MM.1S (cell line): ENCODE results near the gene HDAC1.

ENCODE experiments used
- DNase-seq: peaks from one replicate; pipeline ENCODE4 v3.0.0-alpha.2; 2015
- H2AFZ ChIP-seq: fragments of 300-600 bp; sonication (generic); 2 replicates; pipeline ENCODE4 v1.6.0; 2016; ENCODE audit warnings: antibody characterized with exemption, low read length
- H3F3A ChIP-seq: fragments of 300-600 bp; sonication (generic); 2 replicates; pipeline ENCODE4 v1.6.1; 2016; ENCODE audit warnings: mild to moderate bottlenecking, antibody characterized with exemption, low read length, moderate library complexity, mixed read lengths; ENCODE audit not compliant: insufficient read depth
- H3K27ac ChIP-seq: fragments of 300-600 bp; sonication (generic); 2 replicates; pipeline ENCODE4 v1.5.1; 2016; ENCODE audit warnings: mild to moderate bottlenecking, low read length
- H3K27me3 ChIP-seq: fragments of 300-600 bp; sonication (generic); replicated peaks from 2 replicates; pipeline ENCODE4 v1.6.0; 2016; ENCODE audit warnings: low read length; ENCODE audit not compliant: insufficient read depth
- H3K36me3 ChIP-seq: fragments of 300-600 bp; sonication (generic); replicated peaks from 2 replicates; pipeline ENCODE4 v1.6.1; 2016; ENCODE audit warnings: mild to moderate bottlenecking, low read length, mixed read lengths; ENCODE audit not compliant: insufficient read depth
- H3K4me1 ChIP-seq: fragments of 300-600 bp; sonication (generic); 2 replicates; pipeline ENCODE4 v1.6.1; 2016; ENCODE audit warnings: low read length, mixed read lengths
- H3K4me2 ChIP-seq: fragments of 300-600 bp; sonication (generic); 2 replicates; pipeline ENCODE4 v1.6.0; 2016; ENCODE audit warnings: low read depth, low read length
- H3K4me3 ChIP-seq: fragments of 300-600 bp; sonication (generic); 2 replicates; pipeline ENCODE4 v1.5.1; 2016; ENCODE audit warnings: low read length, mixed read lengths
- H3K79me2 ChIP-seq: fragments of 300-600 bp; sonication (generic); 2 replicates; pipeline ENCODE4 v1.6.1; 2016; ENCODE audit warnings: mixed run types, low read length, mixed read lengths
- H3K9ac ChIP-seq: fragments of 300-600 bp; sonication (generic); 2 replicates; pipeline ENCODE4 v1.6.1; 2016; ENCODE audit warnings: low read length, mixed read lengths
- H3K9me2 ChIP-seq: fragments of 300-600 bp; sonication (generic); replicated peaks from 2 replicates; pipeline ENCODE4 v1.6.1; 2016; ENCODE audit warnings: mild to moderate bottlenecking, low read length, mixed read lengths; ENCODE audit not compliant: insufficient read depth
- H3K9me3 ChIP-seq: fragments of 300-600 bp; sonication (generic); replicated peaks from 2 replicates; pipeline ENCODE4 v1.6.1; 2016; ENCODE audit warnings: mild to moderate bottlenecking, low read length, mixed read lengths; ENCODE audit not compliant: insufficient read depth
- H4K20me1 ChIP-seq: fragments of 300-600 bp; sonication (generic); 2 replicates; pipeline ENCODE4 v1.6.1; 2016; ENCODE audit warnings: mild to moderate bottlenecking, low read length, moderate library complexity, mixed read lengths; ENCODE audit not compliant: insufficient read depth
- EZH2 ChIP-seq: fragments of 300-600 bp; sonication (generic); optimal IDR thresholded peaks from 2 replicates; pipeline ENCODE3; 2017; ENCODE audit warnings: low read depth, mild to moderate bottlenecking, antibody characterized with exemption, low read length, mixed read lengths
- EZH2phosphoT487 ChIP-seq: fragments of 300-600 bp; sonication (generic); IDR thresholded peaks from 2 replicates; pipeline ENCODE4 v1.6.1; 2018; ENCODE audit warnings: antibody characterized with exemption, low read length
- TF ChIP-seq, protein P1 (sequence below): fragments of 300-600 bp; sonication (generic); IDR thresholded peaks from 2 replicates; pipeline ENCODE4 v1.5.1; 2016; ENCODE audit warnings: antibody characterized with exemption, low read length, mixed read lengths

HDAC1 gene

DNA sequence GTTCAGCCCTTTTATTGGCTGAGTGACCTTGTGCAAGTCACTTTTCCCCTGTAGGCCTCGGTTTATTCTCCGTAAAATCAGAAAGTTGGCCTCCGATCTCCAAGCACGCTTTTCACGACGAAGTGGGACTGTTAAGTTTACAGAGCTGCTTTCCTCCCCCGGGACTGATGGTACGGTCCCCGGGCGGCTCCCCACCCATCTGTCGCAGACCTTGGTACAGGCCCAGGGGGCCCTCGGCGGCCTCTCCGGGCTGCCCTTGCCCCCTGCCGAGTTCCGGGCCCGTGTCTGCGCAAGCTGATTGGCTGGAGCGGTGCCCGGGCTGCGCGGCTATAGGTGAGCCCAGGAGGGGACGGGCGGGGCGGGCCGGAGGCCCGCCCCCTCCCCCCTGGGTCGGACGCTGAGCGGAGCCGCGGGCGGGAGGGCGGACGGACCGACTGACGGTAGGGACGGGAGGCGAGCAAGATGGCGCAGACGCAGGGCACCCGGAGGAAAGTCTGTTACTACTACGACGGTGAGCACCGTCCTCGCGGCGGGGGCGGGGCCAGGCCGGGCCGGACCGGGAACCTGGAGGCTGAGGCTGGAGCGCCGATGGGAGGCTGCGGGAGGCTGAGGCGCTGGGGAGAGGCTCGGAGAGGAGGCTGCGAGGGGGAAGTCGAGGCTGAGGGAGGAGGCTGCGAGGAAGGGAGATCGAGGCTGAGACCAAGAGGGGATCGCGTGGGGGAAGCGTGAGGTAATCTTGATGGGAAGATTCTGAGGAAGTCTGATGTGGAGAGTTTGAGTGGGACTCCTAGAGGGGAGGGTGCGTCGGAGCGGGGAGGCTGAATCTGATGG, at the start of gene HDAC1:
TSS of gene HDAC1 (plus strand) at position 376 of the 831 bp plus-strand sequence. CDS start at position 463, 87 bp downstream.
- Histone ChIP-seq H3K9ac (peak within 1 kb of the TSS; percentile 82), H3K27me3 (no peaks in the 10 kb centered on the region), H2AFZ (peak within 1 kb of the TSS; percentile 96), H3K9me2 (no peaks in the 10 kb centered on the region), H3K9me3 (no peaks in the 10 kb centered on the region), H3K36me3 (no peaks in the 10 kb centered on the region), H3K4me2 (peak within 1 kb of the TSS; percentile 83), H3K4me3 (peak within 1 kb of the TSS; percentile 95), H4K20me1 (no peaks in the 10 kb centered on the region), H3F3A (no peaks in the 10 kb centered on the region), H3K79me2 (peaks cover 50% of the 10 kb centered on the region), H3K27ac (peak within 1 kb of the TSS; percentile 63), H3K4me1 (no peaks in the 10 kb centered on the region; the same call in 1 of the 2 replicates)
- peak; percentile 98 for DNase-seq
- TF ChIP-seq EZH2, result no peak
- TF ChIP-seq, protein P1, sequence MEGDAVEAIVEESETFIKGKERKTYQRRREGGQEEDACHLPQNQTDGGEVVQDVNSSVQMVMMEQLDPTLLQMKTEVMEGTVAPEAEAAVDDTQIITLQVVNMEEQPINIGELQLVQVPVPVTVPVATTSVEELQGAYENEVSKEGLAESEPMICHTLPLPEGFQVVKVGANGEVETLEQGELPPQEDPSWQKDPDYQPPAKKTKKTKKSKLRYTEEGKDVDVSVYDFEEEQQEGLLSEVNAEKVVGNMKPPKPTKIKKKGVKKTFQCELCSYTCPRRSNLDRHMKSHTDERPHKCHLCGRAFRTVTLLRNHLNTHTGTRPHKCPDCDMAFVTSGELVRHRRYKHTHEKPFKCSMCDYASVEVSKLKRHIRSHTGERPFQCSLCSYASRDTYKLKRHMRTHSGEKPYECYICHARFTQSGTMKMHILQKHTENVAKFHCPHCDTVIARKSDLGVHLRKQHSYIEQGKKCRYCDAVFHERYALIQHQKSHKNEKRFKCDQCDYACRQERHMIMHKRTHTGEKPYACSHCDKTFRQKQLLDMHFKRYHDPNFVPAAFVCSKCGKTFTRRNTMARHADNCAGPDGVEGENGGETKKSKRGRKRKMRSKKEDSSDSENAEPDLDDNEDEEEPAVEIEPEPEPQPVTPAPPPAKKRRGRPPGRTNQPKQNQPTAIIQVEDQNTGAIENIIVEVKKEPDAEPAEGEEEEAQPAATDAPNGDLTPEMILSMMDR, result no peak
- no peak for TF ChIP-seq EZH2phosphoT487

DNA sequence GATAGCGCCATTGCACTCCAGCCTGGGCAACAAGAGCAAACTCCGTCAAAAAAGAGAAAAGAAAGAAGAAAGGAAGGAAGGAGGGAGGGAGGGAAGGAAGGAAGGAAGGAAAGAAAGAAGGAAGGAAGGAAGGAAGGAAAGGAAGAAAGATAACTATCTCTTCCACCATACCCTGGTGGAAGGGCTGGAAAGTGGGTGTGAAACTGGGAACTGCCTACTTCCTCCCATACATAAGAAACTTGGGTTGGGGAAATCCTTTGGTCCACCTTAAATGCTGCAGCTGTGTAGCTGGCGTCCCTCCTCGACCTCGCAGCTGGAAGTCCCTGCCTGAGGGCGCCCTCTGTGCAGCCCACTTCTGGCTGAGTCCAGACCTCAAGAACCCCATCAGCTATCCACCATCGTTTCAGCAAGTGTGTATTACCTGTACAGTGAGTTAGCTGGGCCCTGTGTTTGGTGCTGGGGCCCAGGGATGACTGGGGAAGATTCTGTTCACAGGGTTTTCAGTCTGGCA, 49.5 kb upstream of the HDAC1 start:
- Histone ChIP-seq H2AFZ (no peak overlapping the region), H3K79me2 (no peaks in the 10 kb centered on the region), H3F3A (no peaks in the 10 kb centered on the region), H4K20me1 (no peaks in the 10 kb centered on the region), H3K4me1 (no peaks in the 10 kb centered on the region), H3K27me3 (no peaks in the 10 kb centered on the region), H3K9ac (no peak overlapping the region), H3K9me2 (no peaks in the 10 kb centered on the region), H3K9me3 (no peaks in the 10 kb centered on the region), H3K36me3 (no peaks in the 10 kb centered on the region), H3K4me3 (no peak overlapping the region), H3K27ac (no peak overlapping the region), H3K4me2 (no peak overlapping the region)
- DNase-seq, result no peak
- TF ChIP-seq EZH2phosphoT487 (no peak), EZH2 (no peak)
- TF ChIP-seq, protein P1, result no peak

DNA sequence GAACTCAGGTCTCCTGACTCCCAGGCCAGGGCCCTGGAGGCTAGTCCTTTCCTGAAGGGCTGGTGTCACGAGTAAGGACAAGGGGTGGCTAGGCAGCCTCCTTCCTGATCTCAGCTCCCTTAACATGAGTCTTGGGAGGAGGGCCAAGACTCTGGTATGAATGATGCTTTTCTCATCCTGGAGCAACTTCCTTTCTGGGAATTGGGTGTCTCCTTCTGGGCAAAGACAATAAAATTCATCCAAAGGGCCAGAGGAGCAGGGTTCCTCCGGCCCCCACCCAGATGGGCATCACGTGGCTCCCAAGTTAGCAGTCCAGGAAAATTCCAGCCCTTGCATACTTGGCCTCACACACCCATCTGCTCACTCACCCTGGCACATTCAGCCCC, 45.0 kb upstream of the HDAC1 start, which contains the start of gene FAM167B:
TSS of gene FAM167B (plus strand) at position 335 of the 386 bp plus-strand sequence. CDS start 200 bp downstream, outside the sequence.
- DNase-seq, result no peak
- Histone ChIP-seq H2AFZ (peak within 1 kb of the TSS; percentile 69), H3K4me1 (peaks cover 33% of the 10 kb centered on the region), H3K9ac (peak within 1 kb of the TSS; percentile 18; the same call in 1 of the 2 replicates), H3K79me2 (no peaks in the 10 kb centered on the region), H3K9me3 (no peaks in the 10 kb centered on the region), H3K4me2 (peak within 1 kb of the TSS; percentile 9; the same call in 1 of the 2 replicates), H3K9me2 (no peaks in the 10 kb centered on the region), H3K27me3 (no peaks in the 10 kb centered on the region), H3K27ac (peak within 1 kb of the TSS; percentile 99; the same call in 1 of the 2 replicates), H3K4me3 (no peak within 1 kb of the TSS), H3F3A (peaks cover 24% of the 10 kb centered on the region), H4K20me1 (no peaks in the 10 kb centered on the region), H3K36me3 (no peaks in the 10 kb centered on the region)
- TF ChIP-seq EZH2phosphoT487 (no peak), EZH2 (no peak)
- TF ChIP-seq, protein P1, result no peak
